ENCODE measurements around the gene CD247. TPM values are rescaled to one million over a fixed set of nuclear protein-coding genes. Genes with fewer than 3 reads are reported as not detected.

CD247 gene
- total and polyA plus RNA-seq, 10 of the 15 experiments (the other 5 are each of a cell fraction or from before 2014, with no cell fraction given): 0.10 to 0.77 (median 0.30) TPM

DNA sequence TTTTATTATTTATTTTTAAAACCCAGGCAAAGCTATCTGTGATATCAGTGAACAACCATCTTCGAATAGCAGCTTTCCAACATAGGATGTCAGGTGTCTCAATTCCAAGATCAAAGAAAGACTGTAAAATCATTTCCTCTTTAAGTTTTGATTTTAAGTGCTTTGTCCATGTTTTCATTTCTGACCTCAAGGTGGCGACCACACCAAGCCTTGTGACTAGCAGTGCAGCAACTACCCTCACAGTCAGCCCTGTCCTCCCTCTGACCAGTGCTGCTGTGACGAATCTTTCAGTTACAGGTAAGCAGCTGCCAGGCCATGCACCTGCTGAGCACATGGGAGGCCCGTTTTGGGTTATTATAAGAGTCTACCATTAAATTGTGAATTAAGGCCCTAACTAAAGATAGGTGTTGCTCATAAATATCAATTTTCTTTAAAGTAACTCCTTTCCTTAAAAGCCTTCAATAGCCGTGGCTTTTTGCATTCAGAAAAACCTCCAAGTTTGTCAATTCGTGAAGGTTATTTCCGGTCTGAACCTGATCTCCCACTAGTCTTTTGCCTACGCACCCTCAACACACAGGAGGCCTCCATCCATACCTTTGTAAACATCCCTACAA, 117.0 kb downstream of the CD247 start:
- ChIA-PET POLR2A (interaction anchor here (0.5 kb wide), 1 partner anchor 313 kb away, joined by 3 read pairs; no protein-coding TSS in a partner anchor), RAD21 (ENCODE audit: unreplicated experiment) (interaction anchor here (0.9 to 2.6 kb wide), 8 partner anchors 12 to 181 kb away, joined by 3 to 14 read pairs (median 4); partner anchors contain the start of gene POU2F1), SMC1A (ENCODE audit: uncharacterized antibody, unreplicated experiment) (interaction anchor here (0.6 to 4.4 kb wide), 17 partner anchors 8 to 522 kb away, joined by 3 to 29 read pairs (median 4); no protein-coding TSS in a partner anchor), CTCF (interaction anchor here (0.7 to 3.0 kb wide), 16 partner anchors 9 to 491 kb away, joined by 3 to 35 read pairs (median 4); no protein-coding TSS in a partner anchor)
- Histone ChIP-seq H4K20me1 (ENCODE audit: control insufficient read depth, insufficient read depth) (no peaks in the 10 kb centered on the region), H3K36me3 (ENCODE audit: control insufficient read depth in 2 of 2, insufficient read depth in 2 of 2, low read length in 1 of 2) (peaks cover 3 to 26% of the 10 kb centered on the region in 2 experiments; a peak in 3 of 4 replicates), H3K9ac (ENCODE audit: control insufficient read depth, insufficient read depth, low read length) (no peak overlapping the region), H3K79me2 (ENCODE audit: control insufficient read depth, insufficient read depth, low read length) (no peaks in the 10 kb centered on the region), H3K9me3 (replicated peaks; ENCODE audit: control insufficient read depth, insufficient read depth, low read length) (no peaks in the 10 kb centered on the region), H3K4me3 (no peak overlapping the region), H3K27ac (ENCODE audit: control insufficient read depth, insufficient read depth) (no peak overlapping the region), H3K4me1 (ENCODE audit: control insufficient read depth, insufficient read depth, low read length) (no peaks in the 10 kb centered on the region), H3K27me3 (replicated peaks in 1 of 2; ENCODE audit: control insufficient read depth in 2 of 2, insufficient read depth in 2 of 2, low read length in 1 of 2) (no peaks in the 10 kb centered on the region), H2AFZ (ENCODE audit: control insufficient read depth, low read depth, low read length) (no peak overlapping the region), H3K4me2 (ENCODE audit: control insufficient read depth, insufficient read depth) (no peak overlapping the region)
- BruUV-seq (replicated peaks): no TSS peak
- whole genome bisulfite sequencing (ENCODE audit: insufficient coverage, insufficient replicate concordance, low lambda C conversion rate, missing lambda C conversion rate): 48% methylated on average over 8 of the region's 8 CpGs
- peak; percentile 93 for ATAC-seq
- peak; percentile 11 for DNase-seq (ENCODE audit: low read depth, low spot score)
- no peak for FAIRE-seq
- intact Hi-C loops (cut with micrococcal nuclease; ENCODE audit: unreplicated experiment) (loop anchor here (2.0 kb wide), 1 partner anchor 131 kb away; no protein-coding TSS in a partner anchor), in situ Hi-C loops (cut with MboI) (no loop called here)
- TF ChIP-seq RAD21 (IDR thresholded peaks at IDR 0.05; ENCODE audit: insufficient read depth, low read depth, low read length) (peak; percentile 73), ESRRA (IDR thresholded peaks at IDR 0.05; ENCODE audit: low read length) (no peak), RCOR1 (conservative IDR thresholded peaks at IDR 0.05; ENCODE audit: low read depth, low read length) (no peak), ZZZ3 (IDR thresholded peaks at IDR 0.05; ENCODE audit: control insufficient read depth, insufficient read length, low read depth) (no peak), FOXK2 (IDR thresholded peaks at IDR 0.05) (no peak), TCF12 (IDR thresholded peaks at IDR 0.05; ENCODE audit: low read depth, low read length) (no peak), SKIL (IDR thresholded peaks at IDR 0.05; ENCODE audit: low read depth, poor library complexity, severe bottlenecking) (no peak), TCF3 (IDR thresholded peaks at IDR 0.05; ENCODE audit: borderline replicate concordance, insufficient read depth, low read depth, low read length) (no peak), HSF1 (IDR thresholded peaks at IDR 0.05; ENCODE audit: low read depth, low read length) (no peak), RBBP5 (conservative IDR thresholded peaks at IDR 0.05) (no peak), PKNOX1 (IDR thresholded peaks at IDR 0.05) (no peak), EGR1 (IDR thresholded peaks at IDR 0.05; ENCODE audit: borderline replicate concordance in 1 of 2, low read depth in 2 of 2, low read length in 2 of 2) (no peak), RUNX3 (IDR thresholded peaks at IDR 0.05; ENCODE audit: low read length) (peak; percentile 20; the same call in 1 of the 2 replicates), SP1 (IDR thresholded peaks at IDR 0.05; ENCODE audit: low read depth, low read length) (no peak)
- TF ChIP-seq, protein P1, sequence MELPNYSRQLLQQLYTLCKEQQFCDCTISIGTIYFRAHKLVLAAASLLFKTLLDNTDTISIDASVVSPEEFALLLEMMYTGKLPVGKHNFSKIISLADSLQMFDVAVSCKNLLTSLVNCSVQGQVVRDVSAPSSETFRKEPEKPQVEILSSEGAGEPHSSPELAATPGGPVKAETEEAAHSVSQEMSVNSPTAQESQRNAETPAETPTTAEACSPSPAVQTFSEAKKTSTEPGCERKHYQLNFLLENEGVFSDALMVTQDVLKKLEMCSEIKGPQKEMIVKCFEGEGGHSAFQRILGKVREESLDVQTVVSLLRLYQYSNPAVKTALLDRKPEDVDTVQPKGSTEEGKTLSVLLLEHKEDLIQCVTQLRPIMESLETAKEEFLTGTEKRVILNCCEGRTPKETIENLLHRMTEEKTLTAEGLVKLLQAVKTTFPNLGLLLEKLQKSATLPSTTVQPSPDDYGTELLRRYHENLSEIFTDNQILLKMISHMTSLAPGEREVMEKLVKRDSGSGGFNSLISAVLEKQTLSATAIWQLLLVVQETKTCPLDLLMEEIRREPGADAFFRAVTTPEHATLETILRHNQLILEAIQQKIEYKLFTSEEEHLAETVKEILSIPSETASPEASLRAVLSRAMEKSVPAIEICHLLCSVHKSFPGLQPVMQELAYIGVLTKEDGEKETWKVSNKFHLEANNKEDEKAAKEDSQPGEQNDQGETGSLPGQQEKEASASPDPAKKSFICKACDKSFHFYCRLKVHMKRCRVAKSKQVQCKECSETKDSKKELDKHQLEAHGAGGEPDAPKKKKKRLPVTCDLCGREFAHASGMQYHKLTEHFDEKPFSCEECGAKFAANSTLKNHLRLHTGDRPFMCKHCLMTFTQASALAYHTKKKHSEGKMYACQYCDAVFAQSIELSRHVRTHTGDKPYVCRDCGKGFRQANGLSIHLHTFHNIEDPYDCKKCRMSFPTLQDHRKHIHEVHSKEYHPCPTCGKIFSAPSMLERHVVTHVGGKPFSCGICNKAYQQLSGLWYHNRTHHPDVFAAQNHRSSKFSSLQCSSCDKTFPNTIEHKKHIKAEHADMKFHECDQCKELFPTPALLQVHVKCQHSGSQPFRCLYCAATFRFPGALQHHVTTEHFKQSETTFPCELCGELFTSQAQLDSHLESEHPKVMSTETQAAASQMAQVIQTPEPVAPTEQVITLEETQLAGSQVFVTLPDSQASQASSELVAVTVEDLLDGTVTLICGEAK (IDR thresholded peaks at IDR 0.05; ENCODE audit: borderline replicate concordance): no peak
